PC-9 (cell line): ENCODE data around the gene OS9.

Experiments used
- CTCF ChIP-seq: fragments of 200-600 bp; sonication (generic); conservative IDR thresholded peaks from 2 replicates; pipeline ENCODE4 v1.6.1; 2017; ENCODE audit warnings: mixed run types, antibody characterized with exemption, mild to moderate bottlenecking, moderate library complexity
- EZH2 ChIP-seq: fragments of 200-600 bp; sonication (generic); IDR thresholded peaks from 2 replicates; pipeline ENCODE4 v1.8.0; 2017; ENCODE audit warnings: antibody characterized with exemption, low read depth

GRCh38 chr12:57770734-57771133 is 76.8 kb downstream of the OS9 start:
- TF ChIP-seq CTCF: no peak
- no peak for TF ChIP-seq EZH2
